ENCODE data around the gene COL20A1. TPM values are rescaled to one million over a fixed set of nuclear protein-coding genes. Genes with fewer than 3 reads are reported as not detected.
A peak's percentile ranks its signal among the peaks of the same experiment; 100 is the strongest.

Gene COL20A1
- total RNA-seq, 1 donor, result not detected

DNA sequence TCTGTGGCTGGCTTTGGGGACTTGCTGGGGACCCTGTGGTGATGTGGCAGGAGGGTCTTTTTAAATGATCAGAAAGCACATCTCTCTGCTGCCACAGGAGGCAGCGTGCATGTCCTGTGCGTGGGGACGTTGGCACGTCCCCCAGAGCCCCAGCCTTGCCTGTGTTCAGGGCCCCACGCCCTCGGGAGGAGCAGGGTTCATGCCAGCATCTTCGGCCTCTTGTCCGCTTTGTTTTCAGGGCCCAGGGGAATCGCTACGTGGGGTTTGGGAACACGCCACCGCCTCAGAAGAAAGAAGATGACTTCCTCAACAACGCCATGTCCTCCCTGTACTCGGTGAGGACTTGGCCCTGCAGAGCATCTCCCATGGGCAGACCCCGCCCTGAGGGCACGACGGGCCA lies 14.3 kb upstream of the COL20A1 start:
- no peak for DNase-seq (ENCODE audit: low read depth)
- TF ChIP-seq, protein P1, sequence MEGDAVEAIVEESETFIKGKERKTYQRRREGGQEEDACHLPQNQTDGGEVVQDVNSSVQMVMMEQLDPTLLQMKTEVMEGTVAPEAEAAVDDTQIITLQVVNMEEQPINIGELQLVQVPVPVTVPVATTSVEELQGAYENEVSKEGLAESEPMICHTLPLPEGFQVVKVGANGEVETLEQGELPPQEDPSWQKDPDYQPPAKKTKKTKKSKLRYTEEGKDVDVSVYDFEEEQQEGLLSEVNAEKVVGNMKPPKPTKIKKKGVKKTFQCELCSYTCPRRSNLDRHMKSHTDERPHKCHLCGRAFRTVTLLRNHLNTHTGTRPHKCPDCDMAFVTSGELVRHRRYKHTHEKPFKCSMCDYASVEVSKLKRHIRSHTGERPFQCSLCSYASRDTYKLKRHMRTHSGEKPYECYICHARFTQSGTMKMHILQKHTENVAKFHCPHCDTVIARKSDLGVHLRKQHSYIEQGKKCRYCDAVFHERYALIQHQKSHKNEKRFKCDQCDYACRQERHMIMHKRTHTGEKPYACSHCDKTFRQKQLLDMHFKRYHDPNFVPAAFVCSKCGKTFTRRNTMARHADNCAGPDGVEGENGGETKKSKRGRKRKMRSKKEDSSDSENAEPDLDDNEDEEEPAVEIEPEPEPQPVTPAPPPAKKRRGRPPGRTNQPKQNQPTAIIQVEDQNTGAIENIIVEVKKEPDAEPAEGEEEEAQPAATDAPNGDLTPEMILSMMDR (IDR thresholded peaks at IDR 0.05; ENCODE audit: insufficient read depth, low read length), result no peak
- no peak overlapping the region for H3K4me3 ChIP-seq (ENCODE audit: low read depth, low read length)

DNA sequence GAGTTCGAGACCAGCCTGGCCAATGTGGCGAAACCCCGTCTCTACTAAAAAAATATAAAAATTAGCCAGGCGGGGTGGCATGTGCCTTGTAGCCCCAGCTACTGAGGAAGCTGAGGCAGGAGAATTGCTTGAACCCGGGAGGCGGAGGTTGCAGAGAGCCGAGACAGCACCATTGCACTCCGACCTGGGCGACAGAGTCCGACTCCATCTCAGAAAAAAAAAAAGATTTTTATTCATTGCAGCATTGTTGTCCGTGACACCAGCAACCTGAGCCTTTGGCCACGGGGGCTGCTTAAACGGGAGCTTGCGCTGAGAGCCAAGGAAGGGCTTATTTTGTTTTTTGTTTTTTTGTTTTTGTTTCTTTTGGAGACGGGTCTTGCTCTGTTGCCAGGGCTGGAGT lies 13.1 kb upstream of the COL20A1 start:
- no peak overlapping the region for H3K4me3 ChIP-seq (ENCODE audit: low read depth, low read length)
- TF ChIP-seq, protein P1 (IDR thresholded peaks at IDR 0.05; ENCODE audit: insufficient read depth, low read length), result no peak
- DNase-seq (ENCODE audit: low read depth), result no peak

- DNase-seq (ENCODE audit: low read depth), result no peak
- H3K4me3 ChIP-seq (ENCODE audit: low read depth, low read length), result no peak overlapping the region
- TF ChIP-seq, protein P1 (IDR thresholded peaks at IDR 0.05; ENCODE audit: insufficient read depth, low read length), result no peak
These were observed 12.6 kb upstream of the COL20A1 start for GRCh38 chr20:63280371-63280770.

DNA sequence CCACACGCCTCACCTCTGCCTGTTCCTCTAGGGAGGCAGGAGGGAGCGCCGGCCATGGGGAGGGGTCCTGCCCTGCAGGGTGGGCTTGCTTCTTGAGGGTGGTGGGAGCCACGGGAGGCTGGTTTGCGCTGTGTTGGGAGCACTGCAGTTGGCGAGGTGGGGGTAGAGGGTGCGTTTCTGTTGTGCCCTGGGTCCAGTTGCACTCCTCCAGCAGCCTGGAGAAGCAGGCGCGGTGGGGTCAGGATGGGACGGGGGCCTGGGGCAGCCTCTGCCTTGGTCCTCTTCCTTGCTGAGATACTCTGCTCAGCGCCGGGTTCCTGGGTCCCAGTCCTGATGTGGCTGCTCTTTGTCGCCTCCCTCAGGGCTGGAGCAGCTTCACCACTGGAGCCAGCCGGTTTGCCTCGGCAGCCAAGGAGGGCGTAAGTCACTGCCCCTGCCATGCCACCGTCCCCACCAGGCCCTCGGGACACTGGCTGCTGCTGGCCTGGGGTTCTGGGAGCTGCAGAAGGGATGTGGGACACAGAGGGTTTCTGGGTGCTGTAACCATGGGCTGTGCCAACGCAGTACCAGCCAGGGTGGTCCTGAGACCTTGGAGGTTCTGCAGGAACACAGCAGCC lies 11.9 kb upstream of the COL20A1 start:
- no peak overlapping the region for H3K4me3 ChIP-seq (ENCODE audit: low read depth, low read length)
- no peak for DNase-seq (ENCODE audit: low read depth)
- TF ChIP-seq, protein P1 (IDR thresholded peaks at IDR 0.05; ENCODE audit: insufficient read depth, low read length), result peak; percentile 31

- TF ChIP-seq, protein P1 (IDR thresholded peaks at IDR 0.05; ENCODE audit: insufficient read depth, low read length), result no peak
- H3K4me3 ChIP-seq (ENCODE audit: low read depth, low read length), result no peak overlapping the region
- DNase-seq (ENCODE audit: low read depth), result no peak
These were observed 11.0 kb upstream of the COL20A1 start for GRCh38 chr20:63281742-63282665.

DNA sequence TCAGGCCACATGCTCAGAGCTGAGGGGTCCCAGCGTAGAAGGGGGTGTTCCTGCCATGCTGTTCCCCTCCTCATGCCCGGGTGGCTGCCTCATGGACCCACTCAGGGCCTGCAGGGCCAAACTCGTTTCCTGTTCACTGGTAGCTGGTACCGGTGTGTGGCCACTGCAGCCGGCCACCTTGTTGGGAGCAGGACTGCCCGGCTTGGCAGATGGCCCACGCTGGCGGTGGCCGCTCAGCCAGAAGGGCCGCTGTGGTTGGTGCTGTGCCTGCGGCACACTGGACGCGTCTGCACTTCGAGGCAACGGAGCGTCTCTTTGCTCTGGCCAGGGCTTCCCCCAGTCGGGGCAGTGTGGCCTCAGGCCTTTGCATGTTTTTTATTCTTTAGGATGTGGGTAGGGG lies 10.0 kb upstream of the COL20A1 start:
- TF ChIP-seq, protein P1 (IDR thresholded peaks at IDR 0.05; ENCODE audit: insufficient read depth, low read length), result no peak
- no peak overlapping the region for H3K4me3 ChIP-seq (ENCODE audit: low read depth, low read length)
- DNase-seq (ENCODE audit: low read depth), result no peak
